Right lobe of liver (tissue), 6 donors: Measurements from ENCODE around the gene TMEM132D. TPM values are rescaled to one million over a fixed set of nuclear protein-coding genes. Genes with fewer than 3 reads are reported as not detected.

Experiments
- ATAC-seq, 4 donors: fragments of 200-7000 bp; cut with Tn5 transposase; one replicate each; pipeline ENCODE4 v1.9.1; 2020; ENCODE audit warnings: mild to moderate bottlenecking in 4 of 4, moderate library complexity in 4 of 4
- DNase-seq, 3 donors: peaks; one replicate each; pipeline ENCODE4 v3.0.0-alpha.2; 2020
- H3K27ac ChIP-seq, 3 donors: fragments of 200-600 bp; one replicate each; pipeline ENCODE4 v1.8.0; 2022
- H3K27me3 ChIP-seq, 2 donors: fragments of 200-600 bp; one replicate each; pipeline ENCODE4 v1.8.0; 2022
- H3K36me3 ChIP-seq, 4 donors: fragments of 200-600 bp; sonication (generic) in 1 of 4; one replicate each; pipeline versions ENCODE4 v1.5.1 to v1.8.0; 2017 to 2022; ENCODE audit warnings: control low read depth in 1 of 4
- H3K4me1 ChIP-seq, 4 donors: fragments of 200-600 bp; sonication (generic) in 1 of 4; one replicate each; pipeline versions ENCODE4 v1.5.1 to v1.8.0; 2017 to 2022; ENCODE audit warnings: control low read depth in 1 of 4
- H3K4me3 ChIP-seq, 3 donors: fragments of 200-600 bp; one replicate each; pipeline ENCODE4 v1.8.0; 2022
- H3K9me3 ChIP-seq, 4 donors: fragments of 200-600 bp; sonication (generic) in 1 of 4; one replicate each; pipeline versions ENCODE4 v1.5.1 to v1.8.0; 2017 to 2022; ENCODE audit warnings: control low read depth in 1 of 4
- POLR2A ChIP-seq: fragments of 450-650 bp; IDR thresholded peaks from one replicate; pipeline ENCODE4 v1.6.1; 2017; ENCODE audit warnings: antibody characterized with exemption, mild to moderate bottlenecking
- whole genome bisulfite sequencing: methylation state at CpG from one replicate; pipeline ENCODE4 v1.1.6; 2018; ENCODE audit warnings: low coverage, low lambda C conversion rate; ENCODE audit not compliant: insufficient coverage; ENCODE audit errors: missing lambda C conversion rate; 5-methylcytosine and 5-hydroxymethylcytosine counted together
- intact Hi-C, 2 donors: fragments of 100-400 bp; cut with DNase I; formaldehyde crosslinking; loops; one replicate each; pipeline versions ENCODE4 v1.11.2 to v1.14.1; 2022
- total RNA-seq, 6 experiments: library from RNA; depleted of rRNA in 2 of 6; stranded (reverse); fragments of >200 nt in 2 of 6; fragmentation: NEBNext Ultra II Directional in 3 of 6; extraction: Animal tissue kit (Norgen Biotek cat#: 25700) in 3 of 6; gene quantifications; one replicate each; pipeline versions ENCODE4 v1.1.0 to v1.2.4, GENCODE V29; 2016 to 2023
- TF ChIP-seq, protein P1 (sequence below), 4 donors: fragments of 200-600 bp in 3 of 4; fragments of 450-650 bp in 1 of 4; IDR thresholded peaks; one replicate each; pipeline versions ENCODE4 v1.5.1 to v1.8.0; 2016 to 2022; ENCODE audit warnings: antibody characterized with exemption in 4 of 4, mild to moderate bottlenecking in 2 of 4
- donor health status: DM: no; HTN: yes; CAD: no.
- donor health status: DM: no; HTN: no; CAD: no.
- donor health status: DM: no; HTN: no; CAD: no.
- donor health status: DM: no; HTN: yes; CAD: no.
- donor health status: DM: no; HTN: yes; CAD: no.

Gene TMEM132D
- total RNA-seq, 6 experiments from 2014 or later = 0.10 to 0.35 (median 0.33) TPM; not detected in 3

GRCh38 chr12:129657179-129657578 lies 246.6 kb downstream of the TMEM132D start:
- H3K4me1 ChIP-seq = no peaks in the 10 kb centered on the region
- intact Hi-C loops = no loop called here
- no peaks in the 10 kb centered on the region for H3K27me3 ChIP-seq
- no peak for DNase-seq
- H3K4me3 ChIP-seq = no peak overlapping the region
- no peak overlapping the region for H3K27ac ChIP-seq
- no peaks in the 10 kb centered on the region for H3K9me3 ChIP-seq
- TF ChIP-seq POLR2A = no peak
- TF ChIP-seq, protein P1, sequence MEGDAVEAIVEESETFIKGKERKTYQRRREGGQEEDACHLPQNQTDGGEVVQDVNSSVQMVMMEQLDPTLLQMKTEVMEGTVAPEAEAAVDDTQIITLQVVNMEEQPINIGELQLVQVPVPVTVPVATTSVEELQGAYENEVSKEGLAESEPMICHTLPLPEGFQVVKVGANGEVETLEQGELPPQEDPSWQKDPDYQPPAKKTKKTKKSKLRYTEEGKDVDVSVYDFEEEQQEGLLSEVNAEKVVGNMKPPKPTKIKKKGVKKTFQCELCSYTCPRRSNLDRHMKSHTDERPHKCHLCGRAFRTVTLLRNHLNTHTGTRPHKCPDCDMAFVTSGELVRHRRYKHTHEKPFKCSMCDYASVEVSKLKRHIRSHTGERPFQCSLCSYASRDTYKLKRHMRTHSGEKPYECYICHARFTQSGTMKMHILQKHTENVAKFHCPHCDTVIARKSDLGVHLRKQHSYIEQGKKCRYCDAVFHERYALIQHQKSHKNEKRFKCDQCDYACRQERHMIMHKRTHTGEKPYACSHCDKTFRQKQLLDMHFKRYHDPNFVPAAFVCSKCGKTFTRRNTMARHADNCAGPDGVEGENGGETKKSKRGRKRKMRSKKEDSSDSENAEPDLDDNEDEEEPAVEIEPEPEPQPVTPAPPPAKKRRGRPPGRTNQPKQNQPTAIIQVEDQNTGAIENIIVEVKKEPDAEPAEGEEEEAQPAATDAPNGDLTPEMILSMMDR (IDR thresholded peaks at IDR 0.05) = no peak
- WGBS = 14% methylated on average over 4 of the region's 4 CpGs
- ATAC-seq = no peak
- no peaks in the 10 kb centered on the region for H3K36me3 ChIP-seq

DNA sequence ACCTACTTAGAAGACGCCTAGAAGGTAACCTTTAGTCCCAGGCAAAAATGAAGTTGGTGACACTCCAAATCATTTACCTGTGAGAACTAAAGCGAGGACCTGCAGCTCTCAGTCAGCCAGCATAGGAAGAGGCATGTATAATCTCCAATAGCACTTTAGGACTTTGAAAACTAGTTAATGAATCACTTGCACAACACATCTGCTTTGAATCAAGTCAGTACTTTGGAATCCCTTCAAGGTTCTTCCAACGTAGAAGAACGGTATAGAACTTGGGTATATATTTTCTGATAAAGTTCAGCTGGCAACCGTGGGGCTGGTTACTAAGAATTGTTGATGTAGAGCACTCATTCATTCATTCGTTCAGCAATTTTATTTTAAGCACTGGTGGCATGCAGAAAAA lies 251.9 kb downstream of the TMEM132D start:
- Histone ChIP-seq H3K4me3 (no peak overlapping the region), H3K4me1 (no peaks in the 10 kb centered on the region), H3K9me3 (no peaks in the 10 kb centered on the region), H3K36me3 (no peaks in the 10 kb centered on the region), H3K27ac (no peak overlapping the region), H3K27me3 (no peaks in the 10 kb centered on the region)
- DNase-seq (no peak), ATAC-seq (no peak)
- intact Hi-C loops = no loop called here
- no peak for TF ChIP-seq POLR2A
- 37% methylated on average over 6 of the region's 6 CpGs for WGBS

DNA sequence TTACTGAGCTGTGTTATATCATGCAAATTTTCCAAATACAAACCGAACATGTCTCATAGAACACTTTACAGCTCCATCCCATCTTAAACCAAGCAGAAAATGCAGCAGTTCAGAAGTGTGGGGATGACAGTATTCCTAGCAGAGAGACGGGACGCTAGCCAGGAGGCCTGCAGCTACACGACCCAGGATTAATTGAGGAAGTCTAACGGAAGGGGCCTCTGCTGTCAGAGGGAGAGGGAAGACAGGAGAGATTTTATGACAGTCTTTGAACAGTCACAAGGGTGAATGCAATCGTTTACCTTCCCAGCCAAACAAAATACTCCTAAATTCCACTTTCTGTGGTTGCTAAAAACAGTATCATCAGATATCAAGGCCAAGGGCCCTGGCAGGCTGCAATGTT lies 261.9 kb downstream of the TMEM132D start:
- Histone ChIP-seq H3K36me3 (no peaks in the 10 kb centered on the region), H3K4me3 (no peak overlapping the region), H3K27ac (no peak overlapping the region), H3K4me1 (no peaks in the 10 kb centered on the region), H3K9me3 (no peaks in the 10 kb centered on the region), H3K27me3 (no peaks in the 10 kb centered on the region)
- DNase-seq (no peak), ATAC-seq (no peak)
- TF ChIP-seq, protein P1 (IDR thresholded peaks at IDR 0.05) = no peak
- TF ChIP-seq POLR2A = no peak
- 10% methylated on average over 6 of the region's 6 CpGs for WGBS
- intact Hi-C loops = no loop called here

DNA sequence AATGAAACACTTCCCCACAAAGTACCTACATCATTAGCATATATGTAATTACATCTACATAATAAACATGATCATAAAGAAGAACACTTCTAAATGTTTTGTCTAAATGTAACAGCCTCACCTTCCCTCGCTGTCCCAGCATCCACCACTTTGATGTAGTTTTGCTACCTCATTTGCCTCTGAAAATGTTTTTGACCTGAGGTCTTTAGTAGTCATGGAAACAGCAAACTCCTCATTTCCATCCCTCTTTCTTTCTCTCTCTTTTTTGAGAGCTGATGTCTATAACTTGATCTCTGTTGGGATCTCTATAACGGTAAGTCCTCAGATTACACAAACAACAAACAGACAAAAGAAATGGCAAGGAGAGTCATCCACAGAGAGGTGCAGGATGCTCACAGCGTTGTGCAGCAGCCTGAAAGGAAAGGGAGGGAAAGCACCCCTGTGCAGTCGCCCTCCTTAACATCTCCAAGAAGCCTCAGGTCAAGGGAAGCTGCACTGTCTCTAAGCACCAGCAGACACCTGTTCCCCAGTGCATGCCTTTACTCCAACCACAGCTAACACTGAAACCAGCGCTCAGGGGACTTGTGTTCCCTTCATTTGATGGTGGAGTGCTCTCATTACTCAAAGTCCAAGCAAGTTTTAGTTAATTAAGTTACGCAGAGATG lies 268.7 kb downstream of the TMEM132D start:
- no peak for ATAC-seq
- Histone ChIP-seq H3K4me1 (no peaks in the 10 kb centered on the region), H3K27ac (no peak overlapping the region), H3K9me3 (no peaks in the 10 kb centered on the region), H3K36me3 (no peaks in the 10 kb centered on the region), H3K27me3 (no peaks in the 10 kb centered on the region), H3K4me3 (no peak overlapping the region)
- TF ChIP-seq POLR2A = no peak
- TF ChIP-seq, protein P1 (IDR thresholded peaks at IDR 0.05) = no peak
- no peak for DNase-seq
- WGBS = 25% methylated on average over 5 of the region's 6 CpGs
- intact Hi-C loops = no loop called here

DNA sequence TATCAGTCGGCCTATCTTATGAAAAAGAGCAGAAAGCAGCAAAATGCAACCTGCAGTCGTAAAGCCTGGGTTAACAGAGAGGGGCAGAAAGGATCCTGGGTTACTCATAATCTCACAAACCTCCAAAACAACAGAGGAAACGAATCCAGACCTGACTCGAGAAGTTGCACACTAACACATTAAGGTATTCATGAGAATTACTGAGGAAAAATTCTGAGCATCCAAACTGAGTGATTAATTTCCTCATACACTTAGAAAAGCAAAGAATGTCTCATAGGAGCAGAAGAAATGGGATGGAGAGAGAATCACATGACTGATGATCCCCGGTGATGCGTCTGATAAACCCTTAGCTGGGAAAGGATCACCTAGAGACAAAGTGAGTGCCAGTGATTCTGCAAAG lies 272.5 kb downstream of the TMEM132D start:
- Histone ChIP-seq H3K4me3 (no peak overlapping the region), H3K4me1 (no peaks in the 10 kb centered on the region), H3K27me3 (no peaks in the 10 kb centered on the region), H3K27ac (no peak overlapping the region), H3K36me3 (no peaks in the 10 kb centered on the region), H3K9me3 (no peaks in the 10 kb centered on the region)
- ATAC-seq (no peak), DNase-seq (no peak)
- WGBS = 28% methylated on average over 6 of the region's 6 CpGs
- intact Hi-C loops = no loop called here
- no peak for TF ChIP-seq POLR2A
- TF ChIP-seq, protein P1 (IDR thresholded peaks at IDR 0.05) = no peak
